ENCODE measurements around the gene USF2.

- no peak for TF ChIP-seq POLR2A (IDR thresholded peaks at IDR 0.05)
- TF ChIP-seq EP300 (IDR thresholded peaks at IDR 0.05) = no peak
- TF ChIP-seq CTCF (IDR thresholded peaks at IDR 0.05) = no peak
- TF ChIP-seq POLR2AphosphoS5 (IDR thresholded peaks at IDR 0.05) = no peak
Measured at GRCh38 chr19:35285095-35285449, 16.3 kb downstream of the USF2 start.
